Endothelial cell of umbilical vein (primary cell): Measurements from ENCODE around the gene ANAPC1. TPM values are rescaled to one million over a fixed set of nuclear protein-coding genes. Genes with fewer than 3 reads are reported as not detected.
"Not testable (repeated sequence)": the region's sequence is repeated elsewhere in the genome, so short reads cannot be mapped to it uniquely, and the experiment has no call there.

Experiments
- BruUV-seq: library from RNA; stranded (reverse); fragments of 400-500 nt; replicated peaks from 2 replicates; lab custom pipeline; 2021; lab: Mats Ljungman, UMichigan
- CTCF ChIA-PET: fragments of 300-600, 350-600 bp; sonication (Branson Sonifier 250); formaldehyde crosslinking; loops from one replicate; lab custom pipeline; 2021; ENCODE audit warnings: antibody characterized with exemption, inconsistent platforms; lab: Charles Lee
- POLR2A ChIA-PET: fragments of 300-600, 350-600 bp; sonication (Branson Sonifier 250); formaldehyde crosslinking; loops from one replicate; lab custom pipeline; 2021; ENCODE audit warnings: antibody characterized with exemption, inconsistent platforms; lab: Charles Lee
- DNase-seq: peaks from one replicate; pipeline ENCODE4 v3.0.0-alpha.2; 2011; ENCODE audit warnings: low read depth, low spot score
- FAIRE-seq: peaks from 2 replicates; lab custom pipeline; 2011; peaks lifted over from hg19 to GRCh38; lab: Jason Lieb, UNC
- H2AFZ ChIP-seq: 2 replicates; pipeline ENCODE4 v1.6.0; 2012; ENCODE audit warnings: low read depth, low read length, control low read depth, inconsistent platforms
- H3K27ac ChIP-seq: 2 replicates; pipeline ENCODE4 v1.5.1; 2011; ENCODE audit warnings: low read depth, mild to moderate bottlenecking, control low read depth, low read length, moderate library complexity; ENCODE audit not compliant: insufficient read depth
- H3K27me3 ChIP-seq, 2 experiments: 2 replicates each; pipeline versions ENCODE4 v1.6.0 to v1.6.1; 2011; ENCODE audit warnings: low read length in 2 of 2, mixed read lengths in 1 of 2; ENCODE audit not compliant: control insufficient read depth in 2 of 2, insufficient read depth in 2 of 2
- H3K36me3 ChIP-seq, 2 experiments: 2 replicates in 1 of 2; 3 replicates in 1 of 2; pipeline ENCODE4 v1.5.1; 2011; ENCODE audit warnings: low read length in 2 of 2, mild to moderate bottlenecking in 1 of 2, moderate library complexity in 1 of 2; ENCODE audit not compliant: control insufficient read depth in 2 of 2, insufficient read depth in 2 of 2; ENCODE audit errors: extremely low read depth in 1 of 2
- H3K4me1 ChIP-seq: 3 replicates; pipeline ENCODE4 v1.5.1; 2011; ENCODE audit warnings: mild to moderate bottlenecking, low read length; ENCODE audit not compliant: control insufficient read depth, insufficient read depth; ENCODE audit errors: extremely low read depth
- H3K4me2 ChIP-seq: 2 replicates; pipeline ENCODE4 v1.6.1; 2011; ENCODE audit warnings: low read length, control low read depth, mixed read lengths; ENCODE audit not compliant: insufficient read depth
- H3K4me3 ChIP-seq, 3 experiments: fragments of 200-600 bp in 1 of 3; sonication (generic), shearing (Covaris generic) in 1 of 3; replicated peaks in 1 of 3; 2 replicates each; pipeline ENCODE4 v1.5.1; 2011 to 2016; ENCODE audit warnings: control low read depth in 3 of 3, low read length in 3 of 3, mild to moderate bottlenecking in 2 of 3, inconsistent platforms in 1 of 3, low read depth in 1 of 3, moderate library complexity in 1 of 3; ENCODE audit not compliant: insufficient read depth in 1 of 3
- H3K79me2 ChIP-seq: 2 replicates; pipeline ENCODE4 v1.6.0; 2012; ENCODE audit warnings: low read length, inconsistent platforms; ENCODE audit not compliant: control insufficient read depth, insufficient read depth
- H3K9ac ChIP-seq: replicated peaks from 2 replicates; pipeline ENCODE3; 2011; ENCODE audit warnings: low read length, control low read depth; ENCODE audit not compliant: insufficient read depth; ENCODE audit errors: extremely low read depth
- H3K9me1 ChIP-seq: replicated peaks from 3 replicates; pipeline ENCODE4 v1.6.0; 2011; ENCODE audit warnings: mild to moderate bottlenecking, low read length; ENCODE audit not compliant: control insufficient read depth, insufficient read depth; ENCODE audit errors: extremely low read depth
- H3K9me3 ChIP-seq: replicated peaks from 2 replicates; pipeline ENCODE4 v1.5.1; 2012; ENCODE audit warnings: low read length, inconsistent platforms; ENCODE audit not compliant: control insufficient read depth, insufficient read depth
- H4K20me1 ChIP-seq: replicated peaks from 2 replicates; pipeline ENCODE3; 2011; ENCODE audit warnings: mild to moderate bottlenecking, low read length; ENCODE audit not compliant: control insufficient read depth, insufficient read depth; ENCODE audit errors: extremely low read depth
- dilution Hi-C: fragments of 300-500 bp; cut with MboI; formaldehyde crosslinking; loops from one replicate; pipeline ENCODE4 v1.15.0; 2019; ENCODE audit warnings: low sequenced_read_pairs; ENCODE audit not compliant: extremely low pct_ligation_motif_present
- intact Hi-C: fragments of 100-400 bp; cut with micrococcal nuclease; formaldehyde crosslinking; loops from one replicate; pipeline ENCODE4 v1.10.0; 2022
- polyA plus RNA-seq, 4 experiments: library from polyadenylated mRNA; depleted of rRNA in 3 of 4; stranded (reverse) in 3 of 4; unstranded in 1 of 4; fragments of >200 nt; gene quantifications; 2 replicates each; pipeline versions ENCODE4 v1.2.1 to v1.2.3, GENCODE V29; 2011 to 2012; ENCODE audit warnings: missing spikeins in 1 of 4
- total RNA-seq: library from RNA; stranded (reverse); gene quantifications from 2 replicates; pipeline ENCODE4 v1.2.3, GENCODE V29; 2021

The ANAPC1 gene
- total and polyA plus RNA-seq, 2 donors (not counting 3 experiments of a cell fraction or from before 2014, with no cell fraction given), result 21.9 to 61.5 TPM

- H3K79me2 ChIP-seq, dilution Hi-C loops, H3K27ac ChIP-seq, DNase-seq, H3K4me1 ChIP-seq, H3K27me3 ChIP-seq, intact Hi-C loops, H3K4me3 ChIP-seq, BruUV-seq, H3K4me2 ChIP-seq, H2AFZ ChIP-seq, POLR2A ChIA-PET, H4K20me1 ChIP-seq, H3K36me3 ChIP-seq, FAIRE-seq, CTCF ChIA-PET, H3K9me1 ChIP-seq, H3K9me3 ChIP-seq, H3K9ac ChIP-seq: not testable (repeated sequence)
Observed at GRCh38 chr2:111782195-111782594, 101.8 kb downstream of the ANAPC1 start.

- H3K79me2 ChIP-seq, intact Hi-C loops, dilution Hi-C loops, BruUV-seq, H3K4me2 ChIP-seq, FAIRE-seq, H4K20me1 ChIP-seq, H3K27me3 ChIP-seq, H3K36me3 ChIP-seq, DNase-seq, H3K9me3 ChIP-seq, H3K4me1 ChIP-seq, H3K27ac ChIP-seq, POLR2A ChIA-PET, H3K9ac ChIP-seq, H3K9me1 ChIP-seq, CTCF ChIA-PET, H2AFZ ChIP-seq, H3K4me3 ChIP-seq: not testable (repeated sequence)
Observed at GRCh38 chr2:111781443-111782094, 102.4 kb downstream of the ANAPC1 start.

DNA sequence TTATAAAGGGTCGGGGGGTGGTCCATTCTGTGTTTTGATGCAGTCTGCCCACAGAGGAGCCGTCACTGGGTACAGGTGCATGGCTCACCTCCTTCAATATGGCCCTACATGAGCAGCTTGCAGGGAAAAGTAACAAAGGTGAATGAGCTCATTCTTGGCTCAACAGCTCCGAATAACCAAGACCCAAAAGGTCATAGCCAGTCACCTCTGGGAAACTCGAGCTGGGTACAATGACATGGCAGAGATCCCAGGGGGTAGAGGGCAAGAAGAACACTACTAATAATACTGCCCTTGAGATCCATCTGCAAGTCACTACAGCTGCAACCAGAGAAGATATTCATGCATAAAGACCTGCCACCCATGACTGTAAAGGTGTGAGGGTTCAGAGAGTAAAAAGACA, 106.8 kb downstream of the ANAPC1 start:
- CTCF ChIA-PET, DNase-seq, H3K4me2 ChIP-seq, H2AFZ ChIP-seq, H3K36me3 ChIP-seq, dilution Hi-C loops, H3K9me3 ChIP-seq, H3K27ac ChIP-seq, intact Hi-C loops, H3K4me1 ChIP-seq, BruUV-seq, H4K20me1 ChIP-seq, H3K9ac ChIP-seq, H3K27me3 ChIP-seq, FAIRE-seq, POLR2A ChIA-PET, H3K9me1 ChIP-seq, H3K79me2 ChIP-seq, H3K4me3 ChIP-seq: not testable (repeated sequence)

DNA sequence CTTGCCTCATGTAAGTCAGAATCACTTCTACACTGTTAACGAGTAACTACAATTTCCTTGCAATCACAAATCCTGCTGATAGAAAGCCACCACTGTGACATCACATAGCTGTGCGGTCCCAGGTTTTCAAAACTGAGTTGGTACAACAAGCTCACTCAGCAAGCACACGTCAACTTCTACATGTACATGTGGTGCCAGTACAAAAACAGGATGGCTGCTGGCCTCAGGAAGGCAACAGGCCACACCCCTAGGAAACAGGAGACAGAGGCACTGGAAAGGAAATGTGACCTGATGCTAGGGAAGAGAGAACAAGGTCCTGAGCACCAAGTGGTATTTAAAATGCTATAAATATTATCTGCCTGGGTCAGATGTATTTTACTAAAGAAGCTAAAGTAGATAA, 107.7 kb downstream of the ANAPC1 start:
- H3K4me3 ChIP-seq, H3K27ac ChIP-seq, BruUV-seq, intact Hi-C loops, H3K9ac ChIP-seq, H3K79me2 ChIP-seq, H3K9me3 ChIP-seq, dilution Hi-C loops, H3K36me3 ChIP-seq, H3K4me2 ChIP-seq, H3K4me1 ChIP-seq, H3K27me3 ChIP-seq, CTCF ChIA-PET, H4K20me1 ChIP-seq, H2AFZ ChIP-seq, H3K9me1 ChIP-seq, DNase-seq, POLR2A ChIA-PET: not testable (repeated sequence)
- FAIRE-seq, result peak; percentile 86
